ELF-1 (cell line): ENCODE results near the gene B4GALT5.

Experiments used
- DNase-seq: peaks from one replicate; pipeline ENCODE4 v3.0.0-alpha.2; 2016; ENCODE audit warnings: low read depth, low spot score

The B4GALT5 gene

GRCh38 chr20:49584418-49585382, 129.0 kb downstream of the B4GALT5 start:
- no peak for DNase-seq

- no peak for DNase-seq
Measured at GRCh38 chr20:49583669-49584417, 129.8 kb downstream of the B4GALT5 start.

- no peak for DNase-seq
Measured at GRCh38 chr20:49583343-49583668, 130.4 kb downstream of the B4GALT5 start.
